Endodermal cell (in vitro differentiated cells): ENCODE results near the gene HIRA. TPM values are rescaled to one million over a fixed set of nuclear protein-coding genes. Genes with fewer than 3 reads are reported as not detected.

Experiments
- DNase-seq: peaks from one replicate; pipeline ENCODE4 v3.0.0-alpha.2; 2017
- H3K27ac ChIP-seq: 2 replicates; pipeline ENCODE4 v1.5.1; 2013; ENCODE audit warnings: mild to moderate bottlenecking, low read depth, low read length, moderate library complexity
- H3K27me3 ChIP-seq: 2 replicates; pipeline ENCODE4 v1.6.1; 2013; ENCODE audit warnings: mild to moderate bottlenecking, low read length, moderate library complexity; ENCODE audit not compliant: insufficient read depth, control insufficient read depth, poor library complexity, severe bottlenecking
- H3K36me3 ChIP-seq: 2 replicates; pipeline ENCODE4 v1.7.0; 2013; ENCODE audit warnings: mild to moderate bottlenecking, low read length, moderate library complexity; ENCODE audit not compliant: control insufficient read depth, insufficient read depth
- H3K4me1 ChIP-seq: one replicate; pipeline ENCODE4 v1.7.0; 2013; ENCODE audit warnings: low read length; ENCODE audit not compliant: control insufficient read depth, insufficient read depth
- H3K4me3 ChIP-seq: 2 replicates; pipeline ENCODE4 v1.5.1; 2013; ENCODE audit warnings: mild to moderate bottlenecking, low read length, moderate library complexity
- H3K9ac ChIP-seq: 2 replicates; pipeline ENCODE4 v1.6.1; 2013; ENCODE audit warnings: mild to moderate bottlenecking, low read length, moderate library complexity; ENCODE audit not compliant: poor library complexity, severe bottlenecking; ENCODE audit errors: extremely low read depth
- H3K9me3 ChIP-seq: 2 replicates; pipeline ENCODE4 v1.6.1; 2013; ENCODE audit warnings: mild to moderate bottlenecking, low read length, moderate library complexity; ENCODE audit not compliant: control insufficient read depth
- H3K27ac Mint-ChIP-seq: 2 replicates; pipeline ENCODE4 v1.8.0; 2020; ENCODE audit warnings: mixed read lengths
- H3K27me3 Mint-ChIP-seq: 2 replicates; pipeline ENCODE4 v1.8.0; 2021; ENCODE audit warnings: mild to moderate bottlenecking, mixed read lengths; ENCODE audit not compliant: insufficient read depth
- H3K36me3 Mint-ChIP-seq: 2 replicates; pipeline ENCODE4 v1.8.0; 2020; ENCODE audit warnings: low read depth, mixed read lengths
- H3K4me1 Mint-ChIP-seq: 2 replicates; pipeline ENCODE4 v1.8.0; 2020; ENCODE audit warnings: mixed read lengths
- H3K4me3 Mint-ChIP-seq: 2 replicates; pipeline ENCODE4 v1.8.0; 2020; ENCODE audit warnings: mild to moderate bottlenecking, moderate library complexity, mixed read lengths
- H3K9me3 Mint-ChIP-seq: 2 replicates; pipeline ENCODE4 v1.8.0; 2020; ENCODE audit warnings: mild to moderate bottlenecking, mixed read lengths
- CTCF ChIP-seq: fragments of 200-600 bp; sonication (generic); conservative IDR thresholded peaks from 2 replicates; pipeline ENCODE4 v1.5.0; 2021; ENCODE audit warnings: antibody characterized with exemption, mild to moderate bottlenecking
- WGBS, 2 experiments: methylation state at CpG; one replicate each; pipeline versions ENCODE4 v1.1.5 to v1.1.7; 2013; ENCODE audit warnings: missing lambda C conversion rate in 2 of 2, mixed read lengths in 1 of 2; ENCODE audit not compliant: insufficient coverage in 1 of 2, insufficient read length in 1 of 2; 5-methylcytosine and 5-hydroxymethylcytosine counted together
- total RNA-seq, 2 donors: library from RNA; stranded (reverse); fragmentation: NEBNext Ultra II Directional in 1 of 2; extraction: Animal tissue kit (Norgen Biotek cat#: 25700) in 1 of 2; gene quantifications; 2 replicates in 1 of 2; 3 replicates in 1 of 2; pipeline ENCODE4 v1.2.1, GENCODE V29; 2021

Gene HIRA
- total RNA-seq, 2 donors from 2014 or later = 44.8 to 46.6 TPM

- Histone ChIP-seq H3K27ac (no peak overlapping the region), H3K27me3 (no peaks in the 10 kb centered on the region), H3K9ac (no peak overlapping the region), H3K4me3 (no peak overlapping the region), H3K4me1 (no peaks in the 10 kb centered on the region), H3K36me3 (no peaks in the 10 kb centered on the region), H3K9me3 (no peaks in the 10 kb centered on the region)
- no peak for TF ChIP-seq CTCF
- Mint-ChIP-seq H3K4me3 (no peak overlapping the region), H3K4me1 (no peaks in the 10 kb centered on the region), H3K27me3 (peaks cover 5% of the 10 kb centered on the region), H3K36me3 (no peaks in the 10 kb centered on the region), H3K9me3 (peaks cover 4% of the 10 kb centered on the region), H3K27ac (no peak overlapping the region)
- WGBS, 2 experiments = 98 to 100% methylated on average over 3 to 5 of the region's 5 CpGs
- DNase-seq = no peak
Observed at GRCh38 chr22:19304547-19304946, 127.0 kb downstream of the HIRA start.

- Histone ChIP-seq H3K27me3 (no peaks in the 10 kb centered on the region), H3K27ac (no peak overlapping the region), H3K9me3 (no peaks in the 10 kb centered on the region), H3K36me3 (no peaks in the 10 kb centered on the region), H3K4me3 (no peak overlapping the region), H3K4me1 (peaks cover 5% of the 10 kb centered on the region), H3K9ac (no peak overlapping the region)
- Mint-ChIP-seq H3K4me3 (no peak overlapping the region), H3K36me3 (no peaks in the 10 kb centered on the region), H3K9me3 (peaks cover 4% of the 10 kb centered on the region), H3K4me1 (peaks cover 5% of the 10 kb centered on the region), H3K27me3 (peaks cover 5% of the 10 kb centered on the region), H3K27ac (no peak overlapping the region)
- WGBS, 2 experiments = 81 to 89% methylated on average over 1 of the region's 1 CpG
- no peak for TF ChIP-seq CTCF
- DNase-seq = no peak
Observed at GRCh38 chr22:19303785-19304184, 127.7 kb downstream of the HIRA start.

DNA sequence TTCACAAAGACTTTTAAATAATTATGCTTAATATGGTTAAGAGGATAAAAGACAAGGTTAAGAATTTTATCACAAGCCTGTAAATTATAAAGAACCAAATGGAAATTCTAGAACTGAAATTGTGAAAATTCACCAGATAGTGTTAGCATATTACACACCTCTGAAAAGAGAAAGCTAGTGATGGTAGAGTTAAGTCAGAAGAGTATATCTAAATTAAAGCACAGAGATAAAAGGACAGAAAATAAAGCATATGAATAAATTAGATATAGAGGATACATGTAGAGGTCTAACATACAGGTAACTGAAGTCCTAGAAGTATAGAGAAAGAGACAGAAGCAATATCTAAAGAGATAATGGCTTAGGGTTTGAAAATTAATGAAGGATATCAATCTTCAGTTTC is 135.8 kb downstream of the HIRA start:
- H3K9ac ChIP-seq = no peak overlapping the region
- no peak overlapping the region for H3K27ac Mint-ChIP-seq

More for the DNA sequence above, 135.8 kb downstream of the HIRA start:
- Mint-ChIP-seq H3K9me3 (no peaks in the 10 kb centered on the region), H3K27me3 (peaks cover 6% of the 10 kb centered on the region), H3K36me3 (no peaks in the 10 kb centered on the region), H3K4me1 (peaks cover 23% of the 10 kb centered on the region), H3K4me3 (no peak overlapping the region)
- H3K27me3 ChIP-seq = peaks cover 17% of the 10 kb centered on the region
- H3K27ac ChIP-seq = no peak overlapping the region
- no peak for TF ChIP-seq CTCF
- H3K4me3 ChIP-seq = no peak overlapping the region
- peaks cover 8% of the 10 kb centered on the region for H3K4me1 ChIP-seq
- no peak for DNase-seq
- H3K9me3 ChIP-seq = no peaks in the 10 kb centered on the region
- H3K36me3 ChIP-seq = no peaks in the 10 kb centered on the region
